H1 (cell line): ENCODE results near the gene CCDC33. TPM values are rescaled to one million over a fixed set of nuclear protein-coding genes. Genes with fewer than 3 reads are reported as not detected.

Experiments
- CTCF ChIA-PET: fragments of 300-600 bp; sonication (Branson Sonifier 250); formaldehyde crosslinking; loops from one replicate; lab custom pipeline; 2021; ENCODE audit not compliant: partially characterized antibody; lab: Charles Lee
- POLR2A ChIA-PET: fragments of 300-600 bp; sonication (Branson Sonifier 250); formaldehyde crosslinking; loops from one replicate; lab custom pipeline; 2021; ENCODE audit warnings: inconsistent platforms; ENCODE audit not compliant: partially characterized antibody; lab: Charles Lee
- DNase-seq, 2 experiments: peaks; one replicate each; pipeline versions ENCODE4 v3.0.0 to v3.0.0-alpha.2; 2010 to 2022; ENCODE audit warnings: low spot score in 2 of 2, low read depth in 1 of 2, mixed read lengths in 1 of 2
- FAIRE-seq: peaks from 2 replicates; lab custom pipeline; 2011; peaks lifted over from hg19 to GRCh38; lab: Jason Lieb, UNC
- H2AFZ ChIP-seq: 2 replicates; pipeline ENCODE4 v1.8.1; 2012; ENCODE audit warnings: low read length, inconsistent platforms
- H2AK5ac ChIP-seq: 2 replicates; pipeline ENCODE4 v1.6.1; 2013; ENCODE audit warnings: low read depth, low read length
- H2BK120ac ChIP-seq: replicated peaks from 2 replicates; pipeline ENCODE3; 2013; ENCODE audit warnings: low read depth, low read length, inconsistent platforms
- H2BK12ac ChIP-seq: 2 replicates; pipeline ENCODE4 v1.6.1; 2013; ENCODE audit warnings: low read depth, low read length
- H2BK15ac ChIP-seq: 2 replicates; pipeline ENCODE4 v1.6.1; 2013; ENCODE audit warnings: low read length
- H2BK20ac ChIP-seq: 2 replicates; pipeline ENCODE4 v1.6.1; 2013; ENCODE audit warnings: low read length
- H2BK5ac ChIP-seq: 2 replicates; pipeline ENCODE4 v1.6.1; 2013; ENCODE audit warnings: low read depth, low read length
- H3K14ac ChIP-seq: 2 replicates; pipeline ENCODE4 v1.6.1; 2013; ENCODE audit warnings: inconsistent platforms; ENCODE audit not compliant: insufficient read length
- H3K18ac ChIP-seq: 2 replicates; pipeline ENCODE4 v1.6.1; 2013; ENCODE audit warnings: low read length; ENCODE audit errors: extremely low read depth
- H3K23ac ChIP-seq: 2 replicates; pipeline ENCODE4 v1.6.1; 2013; ENCODE audit warnings: inconsistent platforms; ENCODE audit not compliant: insufficient read length
- H3K23me2 ChIP-seq: 2 replicates; pipeline ENCODE4 v1.6.1; 2013; ENCODE audit warnings: low read depth, low read length
- H3K27ac ChIP-seq: 2 replicates; pipeline ENCODE4 v1.6.1; 2011; ENCODE audit warnings: low read depth, low read length, inconsistent platforms
- H3K27me3 ChIP-seq, 4 experiments: replicated peaks in 1 of 4; 1 replicate in 1 of 4; 2 replicates in 3 of 4; pipeline versions ENCODE4 v1.6.1 to v1.8.1; 2011 to 2013; ENCODE audit warnings: low read length in 3 of 4, mild to moderate bottlenecking in 3 of 4, inconsistent platforms in 2 of 4, mixed read lengths in 2 of 4, moderate library complexity in 1 of 4; ENCODE audit not compliant: control insufficient read depth in 3 of 4, insufficient read depth in 3 of 4; ENCODE audit errors: extremely low read depth in 1 of 4
- H3K36me3 ChIP-seq, 4 experiments: 2 replicates each; pipeline versions ENCODE4 v1.6.1 to v1.8.1; 2011 to 2013; ENCODE audit warnings: mild to moderate bottlenecking in 4 of 4, low read length in 3 of 4, moderate library complexity in 2 of 4, control low read depth in 1 of 4, inconsistent platforms in 1 of 4; ENCODE audit not compliant: insufficient read depth in 4 of 4, control insufficient read depth in 2 of 4
- H3K4ac ChIP-seq: replicated peaks from 2 replicates; pipeline ENCODE3; 2013; ENCODE audit warnings: low read length, low read depth, mixed read lengths, inconsistent platforms; ENCODE audit not compliant: insufficient read length
- H3K4me1 ChIP-seq, 4 experiments: replicated peaks in 1 of 4; 1 replicate in 1 of 4; 2 replicates in 3 of 4; pipeline versions ENCODE4 v1.6.1 to v1.8.1; 2011 to 2013; ENCODE audit warnings: low read length in 3 of 4, inconsistent platforms in 2 of 4, mixed read lengths in 1 of 4; ENCODE audit not compliant: insufficient read depth in 4 of 4, control insufficient read depth in 3 of 4
- H3K4me2 ChIP-seq, 2 experiments: 2 replicates each; pipeline versions ENCODE4 v1.6.1 to v1.8.1; 2011 to 2013; ENCODE audit warnings: low read depth in 2 of 2, low read length in 2 of 2, control low read depth in 1 of 2, inconsistent platforms in 1 of 2, mild to moderate bottlenecking in 1 of 2; ENCODE audit not compliant: insufficient read depth in 1 of 2
- H3K4me3 ChIP-seq, 4 experiments: fragments of 200-600, 300-600 bp in 1 of 4; sonication (generic), shearing (Covaris generic), sonication (Bioruptor Twin) in 1 of 4; 2 replicates each; pipeline versions ENCODE4 v1.5.1 to v1.8.1; 2011 to 2016; ENCODE audit warnings: low read length in 4 of 4, low read depth in 3 of 4, control low read depth in 2 of 4, inconsistent platforms in 2 of 4, mild to moderate bottlenecking in 2 of 4, mixed read lengths in 1 of 4, moderate library complexity in 1 of 4; ENCODE audit not compliant: insufficient read depth in 2 of 4; ENCODE audit errors: extremely low read depth in 1 of 4
- H3K56ac ChIP-seq: replicated peaks from 2 replicates; pipeline ENCODE3; 2013; ENCODE audit warnings: low read depth, mild to moderate bottlenecking, mixed read lengths, low read length, inconsistent platforms; ENCODE audit not compliant: insufficient read length
- H3K79me1 ChIP-seq: 2 replicates; pipeline ENCODE4 v1.6.1; 2013; ENCODE audit warnings: low read depth, low read length, control low read depth
- H3K79me2 ChIP-seq, 2 experiments: 2 replicates each; pipeline versions ENCODE4 v1.6.1 to v1.8.1; 2012 to 2013; ENCODE audit warnings: low read length in 2 of 2, mild to moderate bottlenecking in 2 of 2, inconsistent platforms in 1 of 2; ENCODE audit not compliant: insufficient read depth in 2 of 2, control insufficient read depth in 1 of 2
- H3K9ac ChIP-seq, 4 experiments: replicated peaks in 1 of 4; 1 replicate in 1 of 4; 2 replicates in 3 of 4; pipeline versions ENCODE4 v1.6.1 to v1.8.1; 2011 to 2013; ENCODE audit warnings: low read depth in 3 of 4, low read length in 3 of 4, control low read depth in 2 of 4, mild to moderate bottlenecking in 2 of 4, moderate library complexity in 2 of 4, inconsistent platforms in 1 of 4; ENCODE audit errors: extremely low read depth in 1 of 4
- H3K9me3 ChIP-seq, 2 experiments: 2 replicates each; pipeline versions ENCODE4 v1.6.1 to v1.8.1; 2012 to 2013; ENCODE audit warnings: mild to moderate bottlenecking in 2 of 2, moderate library complexity in 2 of 2, control low read depth in 1 of 2, inconsistent platforms in 1 of 2, low read depth in 1 of 2, low read length in 1 of 2, mixed read lengths in 1 of 2; ENCODE audit not compliant: insufficient read depth in 2 of 2
- H4K20me1 ChIP-seq, 2 experiments: replicated peaks in 1 of 2; 2 replicates each; pipeline versions ENCODE3 to v1.8.1; 2011 to 2013; ENCODE audit warnings: inconsistent platforms in 2 of 2, low read length in 2 of 2, mild to moderate bottlenecking in 1 of 2; ENCODE audit not compliant: insufficient read depth in 2 of 2, control insufficient read depth in 1 of 2
- H4K5ac ChIP-seq: 2 replicates; pipeline ENCODE4 v1.6.1; 2013; ENCODE audit warnings: low read length, low read depth, mixed read lengths, inconsistent platforms; ENCODE audit not compliant: insufficient read length
- H4K8ac ChIP-seq: 2 replicates; pipeline ENCODE4 v1.8.0; 2013; ENCODE audit warnings: mild to moderate bottlenecking, moderate library complexity, low read length, inconsistent platforms; ENCODE audit not compliant: insufficient read depth; ENCODE audit errors: extremely low read depth
- H4K91ac ChIP-seq: replicated peaks from 2 replicates; pipeline ENCODE3; 2013; ENCODE audit warnings: low read length, mixed read lengths, inconsistent platforms; ENCODE audit not compliant: insufficient read length
- ASH2L ChIP-seq: fragments of 200-600, 300-600 bp; sonication (generic); IDR thresholded peaks from one replicate; pipeline ENCODE4 v1.7.1; 2017; ENCODE audit warnings: low read length
- EP300 ChIP-seq, 2 experiments: IDR thresholded peaks; 1 replicate in 1 of 2; 2 replicates in 1 of 2; pipeline ENCODE4 v1.6.1; 2011 to 2012; ENCODE audit warnings: low read depth in 2 of 2, low read length in 2 of 2, mild to moderate bottlenecking in 2 of 2, borderline replicate concordance in 1 of 2, inconsistent platforms in 1 of 2, moderate library complexity in 1 of 2
- MAX ChIP-seq: IDR thresholded peaks from 2 replicates; pipeline ENCODE4 v1.6.1; 2012; ENCODE audit warnings: inconsistent platforms
- NRF1 ChIP-seq: IDR thresholded peaks from 2 replicates; pipeline ENCODE4 v1.6.1; 2011; ENCODE audit warnings: mild to moderate bottlenecking, low read depth, low read length, improper control_type of control experiment
- POU5F1 ChIP-seq: IDR thresholded peaks from 2 replicates; pipeline ENCODE4 v1.6.1; 2011; ENCODE audit warnings: low read depth, mild to moderate bottlenecking, low read length, moderate library complexity
- SP1 ChIP-seq: IDR thresholded peaks from 2 replicates; pipeline ENCODE4 v1.6.1; 2011; ENCODE audit warnings: low read depth, low read length
- WGBS, 2 experiments: shearing (Covaris generic) in 1 of 2; methylation state at CpG; one replicate each; pipeline versions ENCODE4 v1.1.6 to v1.1.7; 2013 to 2015; ENCODE audit warnings: low lambda C conversion rate in 2 of 2, mixed read lengths in 2 of 2, inconsistent platforms in 1 of 2, low coverage in 1 of 2, missing lambda C conversion rate in 1 of 2; ENCODE audit not compliant: insufficient replicate concordance in 2 of 2, insufficient coverage in 1 of 2, insufficient read length in 1 of 2; ENCODE audit errors: extremely low coverage in 1 of 2, missing lambda C conversion rate in 1 of 2; 5-methylcytosine and 5-hydroxymethylcytosine counted together
- polyA plus RNA-seq, 7 experiments: library from polyadenylated mRNA; depleted of rRNA in 3 of 7; stranded (reverse) in 5 of 7; unstranded in 2 of 7; fragments of >200 nt in 5 of 7; fragments of 200-250 nt in 2 of 7; gene quantifications; 1 replicate in 5 of 7; 2 replicates in 1 of 7; 4 replicates in 1 of 7; pipeline versions ENCODE4 v1.2.1 to v1.2.3, GENCODE V29; 2011 to 2013; ENCODE audit warnings: missing spikeins in 2 of 7, mixed read lengths in 2 of 7
- total RNA-seq: library from RNA; stranded (reverse); fragmentation: NEBNext Ultra II Directional; extraction: Animal tissue kit (Norgen Biotek cat#: 25700); gene quantifications from 2 replicates; pipeline ENCODE4 v1.2.1, GENCODE V29; 2021

CCDC33 gene
- total and polyA plus RNA-seq, 2 of the 8 experiments (the other 6 are each of a cell fraction or from before 2014, with no cell fraction given): 2.0 to 2.7 TPM

GRCh38 chr15:74227968-74228722, 8.0 kb upstream of the CCDC33 start:
- WGBS, 2 experiments: 69% methylated on average over 11 of the region's 11 CpGs; no CpG with 5 or more reads in 1 of the 2 experiments
- peaks cover 2 to 27% (median 23%) of the 10 kb centered on the region in 4 experiments for H3K4me1 ChIP-seq
- no peak overlapping the region for H2AFZ ChIP-seq

More at GRCh38 chr15:74227968-74228722, 8.0 kb upstream of the CCDC33 start:
- Histone ChIP-seq H3K9me3 (no peaks in the 10 kb centered on the region), H3K79me2 (no peaks in the 10 kb centered on the region), H3K27ac (no peak overlapping the region), H3K27me3 (peaks cover 14 to 52% (median 44%) of the 10 kb centered on the region in 4 experiments), H4K5ac (no peak overlapping the region), H3K4ac (no peak overlapping the region), H3K14ac (no peak overlapping the region), H3K18ac (no peak overlapping the region), H2BK120ac (no peak overlapping the region)
- FAIRE-seq: no peak
- POLR2A ChIA-PET: interaction anchor here (0.6 to 1.5 kb wide), 5 partner anchors 8 to 824 kb away, joined by 3 to 5 read pairs (median 4); partner anchors contain the start of gene STRA6
- TF ChIP-seq NRF1: no peak
- TF ChIP-seq ASH2L: no peak
- no peak for TF ChIP-seq EP300 (IDR thresholded peaks at IDR 0.05; ENCODE audit: borderline replicate concordance in 1 of 2, low read depth in 2 of 2, low read length in 2 of 2)
- TF ChIP-seq MAX: no peak
- no peak for TF ChIP-seq POU5F1
- TF ChIP-seq SP1: no peak
- TF ChIP-seq, all 59 proteins: peak for 0
- Histone ChIP-seq H2BK20ac (peak overlapping the region; percentile 61; the same call in 1 of the 2 replicates), H3K4me2 (no peak overlapping the region), H4K8ac (peak overlapping the region; percentile 45; the same call in 1 of the 2 replicates), H3K56ac (no peak overlapping the region), H3K23me2 (no peaks in the 10 kb centered on the region; the same call in 1 of the 2 replicates), H2BK15ac (peak overlapping the region; percentile 92; the same call in 1 of the 2 replicates), H2BK5ac (no peak overlapping the region), H2BK12ac (0 out of 2 replicates have a peak overlapping the region, but pooled peaks have one; percentile 68), H3K36me3 (no peaks in the 10 kb centered on the region), H2AK5ac (no peak overlapping the region), H4K91ac (no peak overlapping the region), H4K20me1 (peaks cover 0 to 3% of the 10 kb centered on the region in 2 experiments), H3K79me1 (no peaks in the 10 kb centered on the region), H3K4me3 (no peak overlapping the region), H3K9ac (no peak overlapping the region), H3K23ac (no peak overlapping the region)
- CTCF ChIA-PET: interaction anchor here (0.7 to 2.2 kb wide), 10 partner anchors 8 to 174 kb away, joined by 3 to 8 read pairs (median 4); partner anchors contain the start of gene CCDC33
- DNase-seq: no peak
